Vagina (tissue), 2 donors: ENCODE measurements around the gene SMOC2. TPM values are rescaled to one million over a fixed set of nuclear protein-coding genes. Genes with fewer than 3 reads are reported as not detected.

Experiments used
- DNase-seq, 2 donors: peaks; one replicate each; pipeline ENCODE4 v3.0.0-alpha.2; 2017; ENCODE audit errors: extremely low spot score in 2 of 2
- H3K27ac ChIP-seq: fragments of 200-600 bp; sonication (generic); one replicate; pipeline ENCODE4 v1.5.1; 2019
- H3K27me3 ChIP-seq: fragments of 200-600 bp; sonication (generic); one replicate; pipeline ENCODE4 v1.5.1; 2019
- H3K36me3 ChIP-seq, 2 donors: fragments of 200-600 bp; sonication (generic); one replicate each; pipeline ENCODE4 v1.5.1; 2017 to 2019
- H3K4me1 ChIP-seq: fragments of 200-600 bp; sonication (generic); one replicate; pipeline ENCODE4 v1.5.1; 2019
- H3K4me3 ChIP-seq, 2 donors: fragments of 200-600 bp; sonication (generic); 1 replicate in 1 of 2; 2 replicates in 1 of 2; pipeline ENCODE4 v1.5.1; 2016 to 2019
- H3K9me3 ChIP-seq: fragments of 200-600 bp; sonication (generic); one replicate; pipeline ENCODE4 v1.5.1; 2019
- POLR2A ChIP-seq, 2 donors: fragments of 450-650 bp; IDR thresholded peaks; one replicate each; pipeline ENCODE4 v1.6.1; 2017; ENCODE audit warnings: antibody characterized with exemption in 2 of 2, mild to moderate bottlenecking in 2 of 2, moderate library complexity in 2 of 2
- POLR2AphosphoS5 ChIP-seq, 2 donors: sonication (generic); formaldehyde crosslinking; IDR thresholded peaks; one replicate each; pipeline ENCODE4 v1.9.0; 2017; ENCODE audit warnings: antibody characterized with exemption in 2 of 2, mild to moderate bottlenecking in 2 of 2, low read depth in 1 of 2; ENCODE audit not compliant: insufficient read depth in 1 of 2
- intact Hi-C: fragments of 100-400 bp; cut with DNase I; formaldehyde crosslinking; loops from one replicate; pipeline ENCODE4 v1.15.1; 2023
- total RNA-seq: library from RNA; depleted of rRNA; stranded (reverse); fragments of >200 nt; gene quantifications from one replicate; pipeline ENCODE4 v1.2.3, GENCODE V29; 2016
- TF ChIP-seq, protein P1 (sequence below), 3 experiments: fragments of 450-650 bp in 2 of 3; fragments of 200-600 bp in 1 of 3; sonication (generic) in 1 of 3; IDR thresholded peaks; one replicate each; pipeline ENCODE4 v1.5.1; 2017 to 2019; ENCODE audit warnings: antibody characterized with exemption in 3 of 3, mild to moderate bottlenecking in 2 of 3, moderate library complexity in 2 of 3

SMOC2 gene
- total RNA-seq, 1 donor from 2014 or later: 22.1 TPM

GRCh38 chr6:168415098-168415992, 25.6 kb upstream of the SMOC2 start:
- Histone ChIP-seq H3K36me3 (no peaks in the 10 kb centered on the region), H3K4me1 (peaks cover 11% of the 10 kb centered on the region), H3K27me3 (no peaks in the 10 kb centered on the region), H3K4me3 (no peak overlapping the region), H3K9me3 (no peaks in the 10 kb centered on the region), H3K27ac (no peak overlapping the region)
- DNase-seq: peak; percentile 74 to 90
- intact Hi-C loops: no loop called here
- TF ChIP-seq POLR2AphosphoS5 (IDR thresholded peaks at IDR 0.05; ENCODE audit: insufficient read depth in 1 of 2, low read depth in 1 of 2) (no peak), POLR2A (IDR thresholded peaks at IDR 0.05) (no peak)

DNA sequence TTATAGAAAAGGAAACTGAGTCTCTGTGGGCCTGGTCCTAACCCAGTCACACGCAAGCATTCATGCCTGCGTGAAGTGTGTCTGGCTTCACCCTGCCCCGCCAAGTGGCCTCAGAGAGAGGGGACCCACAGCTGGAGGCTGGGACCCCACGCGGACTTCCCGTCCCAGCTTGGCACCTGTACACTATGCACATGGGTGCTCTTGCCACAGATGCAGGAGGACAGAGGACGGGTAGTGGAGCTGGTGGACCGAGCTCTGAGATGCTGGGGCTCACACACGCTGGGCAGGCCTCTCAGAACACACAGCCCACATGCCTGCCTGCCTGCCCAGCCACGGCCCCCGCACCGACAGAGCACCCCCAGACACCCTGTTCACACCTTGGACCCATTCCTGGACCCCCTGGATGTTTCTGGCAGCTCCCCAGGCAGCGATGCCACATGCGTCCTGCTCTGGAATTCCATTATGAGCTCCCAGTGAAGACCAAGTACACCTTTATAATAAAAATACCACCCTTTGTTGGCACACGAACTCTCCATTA, 24.9 kb upstream of the SMOC2 start:
- Histone ChIP-seq H3K27ac (no peak overlapping the region), H3K4me1 (peaks cover 11% of the 10 kb centered on the region), H3K36me3 (no peaks in the 10 kb centered on the region), H3K4me3 (no peak overlapping the region), H3K9me3 (no peaks in the 10 kb centered on the region), H3K27me3 (no peaks in the 10 kb centered on the region)
- intact Hi-C loops: no loop called here
- TF ChIP-seq, protein P1, sequence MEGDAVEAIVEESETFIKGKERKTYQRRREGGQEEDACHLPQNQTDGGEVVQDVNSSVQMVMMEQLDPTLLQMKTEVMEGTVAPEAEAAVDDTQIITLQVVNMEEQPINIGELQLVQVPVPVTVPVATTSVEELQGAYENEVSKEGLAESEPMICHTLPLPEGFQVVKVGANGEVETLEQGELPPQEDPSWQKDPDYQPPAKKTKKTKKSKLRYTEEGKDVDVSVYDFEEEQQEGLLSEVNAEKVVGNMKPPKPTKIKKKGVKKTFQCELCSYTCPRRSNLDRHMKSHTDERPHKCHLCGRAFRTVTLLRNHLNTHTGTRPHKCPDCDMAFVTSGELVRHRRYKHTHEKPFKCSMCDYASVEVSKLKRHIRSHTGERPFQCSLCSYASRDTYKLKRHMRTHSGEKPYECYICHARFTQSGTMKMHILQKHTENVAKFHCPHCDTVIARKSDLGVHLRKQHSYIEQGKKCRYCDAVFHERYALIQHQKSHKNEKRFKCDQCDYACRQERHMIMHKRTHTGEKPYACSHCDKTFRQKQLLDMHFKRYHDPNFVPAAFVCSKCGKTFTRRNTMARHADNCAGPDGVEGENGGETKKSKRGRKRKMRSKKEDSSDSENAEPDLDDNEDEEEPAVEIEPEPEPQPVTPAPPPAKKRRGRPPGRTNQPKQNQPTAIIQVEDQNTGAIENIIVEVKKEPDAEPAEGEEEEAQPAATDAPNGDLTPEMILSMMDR (IDR thresholded peaks at IDR 0.05): no peak
- TF ChIP-seq POLR2AphosphoS5 (IDR thresholded peaks at IDR 0.05; ENCODE audit: insufficient read depth in 1 of 2, low read depth in 1 of 2) (no peak), POLR2A (IDR thresholded peaks at IDR 0.05) (no peak)
- DNase-seq: peak in 1 of 2 donors; percentile 62

DNA sequence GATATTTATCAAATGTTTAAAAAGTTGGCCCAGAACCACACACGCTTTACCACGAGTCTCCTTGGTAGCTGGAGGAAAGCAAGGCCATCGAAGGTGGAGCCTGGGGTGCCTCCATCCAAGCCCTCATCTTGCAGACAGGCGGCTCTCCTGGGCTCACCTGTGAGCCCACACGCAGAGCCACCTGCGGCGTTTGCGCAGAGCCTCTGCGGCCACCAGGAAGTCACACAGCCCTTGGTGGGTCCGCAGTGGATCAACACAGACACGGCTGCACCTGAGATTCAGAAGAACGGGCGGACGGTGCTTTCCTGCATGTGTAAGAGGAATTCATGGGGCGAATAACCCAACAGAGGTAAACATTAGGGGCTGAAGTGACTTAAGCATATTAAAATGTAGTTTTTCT, 24.5 kb upstream of the SMOC2 start:
- Histone ChIP-seq H3K4me3 (no peak overlapping the region), H3K4me1 (peaks cover 11% of the 10 kb centered on the region), H3K27me3 (no peaks in the 10 kb centered on the region), H3K36me3 (no peaks in the 10 kb centered on the region), H3K9me3 (no peaks in the 10 kb centered on the region), H3K27ac (no peak overlapping the region)
- intact Hi-C loops: no loop called here
- DNase-seq: no peak
- TF ChIP-seq, protein P1 (IDR thresholded peaks at IDR 0.05): no peak
- TF ChIP-seq POLR2A (IDR thresholded peaks at IDR 0.05) (no peak), POLR2AphosphoS5 (IDR thresholded peaks at IDR 0.05; ENCODE audit: insufficient read depth in 1 of 2, low read depth in 1 of 2) (no peak)

DNA sequence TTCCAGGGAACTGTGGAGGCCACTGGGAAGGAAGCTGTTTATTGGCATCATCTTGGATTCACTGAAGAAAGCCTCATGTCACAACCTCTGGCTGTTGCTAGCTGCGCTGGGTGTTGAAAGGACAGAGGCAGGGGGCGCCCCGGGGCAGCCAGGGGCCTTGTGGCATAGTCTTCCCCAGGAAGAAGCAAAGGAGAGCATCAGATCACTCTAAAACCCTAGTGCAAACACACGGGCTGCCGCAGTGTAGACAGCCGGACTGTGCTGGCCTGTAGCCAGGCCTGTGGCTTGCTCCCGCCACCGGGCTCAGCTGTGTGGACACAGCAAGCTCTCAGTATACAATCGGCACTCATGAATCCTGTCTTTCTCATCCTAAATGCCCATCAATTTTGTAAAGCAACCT, 23.8 kb upstream of the SMOC2 start:
- H3K27me3 ChIP-seq: no peaks in the 10 kb centered on the region
- DNase-seq: peak in 1 of 2 donors; percentile 75
- no peaks in the 10 kb centered on the region for H3K9me3 ChIP-seq
- no peak overlapping the region for H3K4me3 ChIP-seq
- H3K27ac ChIP-seq: no peak overlapping the region
- TF ChIP-seq, protein P1 (IDR thresholded peaks at IDR 0.05): no peak
- TF ChIP-seq POLR2AphosphoS5 (IDR thresholded peaks at IDR 0.05; ENCODE audit: insufficient read depth in 1 of 2, low read depth in 1 of 2) (no peak), POLR2A (IDR thresholded peaks at IDR 0.05) (no peak)
- peaks cover 11% of the 10 kb centered on the region for H3K4me1 ChIP-seq
- H3K36me3 ChIP-seq: no peaks in the 10 kb centered on the region
- intact Hi-C loops: no loop called here

DNA sequence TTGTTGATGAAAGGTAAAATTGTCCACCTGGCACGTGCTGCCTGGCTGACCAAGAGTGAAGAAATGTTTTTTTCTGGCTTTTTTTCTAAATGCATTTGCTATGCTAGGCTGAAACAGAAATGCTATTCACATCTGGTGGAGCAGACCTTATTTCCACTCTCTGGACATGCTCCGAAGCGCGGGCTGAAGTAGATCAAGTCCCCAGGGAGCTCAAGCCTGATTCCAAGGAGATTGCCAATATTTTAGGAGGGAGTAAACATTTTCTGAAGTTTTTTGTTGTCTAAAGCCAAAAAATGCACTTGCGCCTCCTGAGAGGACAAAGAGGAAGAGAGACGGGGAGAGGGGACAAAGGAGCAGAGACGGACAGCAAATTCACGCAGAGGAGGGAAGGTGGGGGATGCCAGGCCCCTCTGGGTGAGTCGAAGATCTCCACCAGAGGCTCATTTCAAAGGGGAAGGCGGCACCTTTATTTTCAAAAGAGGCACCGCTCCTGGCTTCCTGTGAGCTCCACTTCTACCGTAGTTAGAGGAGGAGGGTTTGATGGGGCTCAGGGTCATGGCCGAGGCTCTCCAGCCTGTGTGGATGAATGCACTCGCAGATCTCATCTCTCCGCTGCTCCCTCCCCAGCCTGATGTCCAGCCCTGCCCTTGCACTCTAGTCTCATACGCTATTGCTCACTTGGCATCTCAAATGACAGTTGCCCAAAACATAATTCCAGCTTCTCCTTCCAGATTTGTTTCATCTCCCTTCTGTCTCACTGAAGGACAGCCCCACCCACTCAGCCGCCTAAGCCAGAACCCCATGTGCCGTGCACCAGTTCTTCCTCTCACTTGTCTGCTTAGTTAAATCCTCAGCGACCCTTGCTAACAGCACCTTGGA, 23.1 kb upstream of the SMOC2 start:
- no peak for TF ChIP-seq POLR2AphosphoS5 (IDR thresholded peaks at IDR 0.05; ENCODE audit: insufficient read depth in 1 of 2, low read depth in 1 of 2)
- H3K27me3 ChIP-seq: no peaks in the 10 kb centered on the region
- intact Hi-C loops: no loop called here
- peak; percentile 85 to 86 for DNase-seq
- H3K9me3 ChIP-seq: no peaks in the 10 kb centered on the region
- no peak overlapping the region for H3K27ac ChIP-seq
- H3K4me3 ChIP-seq: no peak overlapping the region
- H3K4me1 ChIP-seq: peaks cover 11% of the 10 kb centered on the region
- no peaks in the 10 kb centered on the region for H3K36me3 ChIP-seq
